K562 (cell line): Measurements from ENCODE around the gene DVL2. TPM values are rescaled to one million over a fixed set of nuclear protein-coding genes. Genes with fewer than 3 reads are reported as not detected.

Experiments used
- ATF1 ChIP-seq, 2 experiments: fragments of 450-650 bp in 1 of 2; IDR thresholded peaks; 2 replicates each; pipeline ENCODE4 v1.6.1; 2016; ENCODE audit warnings: missing compliant biosample characterization in 1 of 2, missing genetic modification characterization in 1 of 2
- CCNT2 ChIP-seq: IDR thresholded peaks from 2 replicates; pipeline ENCODE4 v1.6.1; 2011; ENCODE audit warnings: borderline replicate concordance, low read depth, mild to moderate bottlenecking, moderate library complexity, mixed read lengths, low read length; ENCODE audit not compliant: insufficient read length; ENCODE audit errors: extremely low read depth
- E2F8 ChIP-seq: fragments of 450-650 bp; IDR thresholded peaks from 2 replicates; pipeline ENCODE4 v1.7.1; 2018; ENCODE audit warnings: mild to moderate bottlenecking, low read depth; ENCODE audit not compliant: partially characterized antibody
- KDM1A ChIP-seq, 2 experiments: fragments of 450-650 bp; IDR thresholded peaks; 2 replicates each; pipeline ENCODE4 v1.6.1; 2016; ENCODE audit warnings: mild to moderate bottlenecking in 2 of 2
- KDM2B ChIP-seq: fragments of 250-450 bp; sonication (Bioruptor Pico); IDR thresholded peaks from 2 replicates; pipeline ENCODE4 v1.8.0; 2021; ENCODE audit warnings: mild to moderate bottlenecking, moderate library complexity
- KLF16 ChIP-seq: IDR thresholded peaks from 2 replicates; pipeline ENCODE4 v1.6.1; 2016; ENCODE audit warnings: antibody characterized with exemption
- LCOR ChIP-seq: sonication (generic); formaldehyde crosslinking; IDR thresholded peaks from 2 replicates; pipeline ENCODE4 v1.8.0; 2022; ENCODE audit warnings: mild to moderate bottlenecking, missing genetic modification reagents
- LEF1 ChIP-seq: fragments of 450-650 bp; IDR thresholded peaks from 2 replicates; pipeline ENCODE4 v1.6.1; 2016; ENCODE audit warnings: mild to moderate bottlenecking
- MAZ ChIP-seq, 2 experiments: fragments of 450-650 bp in 1 of 2; sonication (generic) in 1 of 2; formaldehyde crosslinking; IDR thresholded peaks in 1 of 2; conservative IDR thresholded peaks in 1 of 2; 2 replicates each; pipeline versions ENCODE4 v1.4.0 to v1.5.0; 2020; ENCODE audit warnings: mild to moderate bottlenecking in 1 of 2, missing genetic modification reagents in 1 of 2
- MXD1 ChIP-seq: fragments of 250-450 bp; sonication (Bioruptor Pico); IDR thresholded peaks from 2 replicates; pipeline ENCODE4 v1.8.0; 2021; ENCODE audit warnings: borderline replicate concordance, mild to moderate bottlenecking, moderate library complexity; ENCODE audit not compliant: poor library complexity, severe bottlenecking
- POLR2AphosphoS5 ChIP-seq: IDR thresholded peaks from 2 replicates; pipeline ENCODE4 v1.6.1; 2011; ENCODE audit warnings: mild to moderate bottlenecking, low read depth, low read length, moderate library complexity; ENCODE audit not compliant: control insufficient read depth, insufficient read depth
- RB1 ChIP-seq: fragments of 450-650 bp; IDR thresholded peaks from 2 replicates; pipeline ENCODE4 v1.6.1; 2017; ENCODE audit warnings: low read depth, mild to moderate bottlenecking
- RFX5 ChIP-seq: IDR thresholded peaks from 2 replicates; pipeline ENCODE4 v1.6.1; 2011; ENCODE audit warnings: low read depth, mild to moderate bottlenecking, improper control_type of control experiment, low read length
- SUPT5H ChIP-seq: fragments of 450-650 bp; IDR thresholded peaks from 2 replicates; pipeline ENCODE4 v1.6.1; 2016
- TAF1 ChIP-seq: IDR thresholded peaks from 2 replicates; pipeline ENCODE4 v1.6.1; 2011; ENCODE audit warnings: mild to moderate bottlenecking, low read length, moderate library complexity; ENCODE audit not compliant: insufficient read depth, control insufficient read depth, severe bottlenecking; ENCODE audit errors: extremely low read depth
- THRA ChIP-seq: fragments of 450-650 bp; IDR thresholded peaks from 2 replicates; pipeline ENCODE4 v1.6.1; 2017; ENCODE audit warnings: mild to moderate bottlenecking, moderate library complexity
- ZNF212 ChIP-seq: fragments of 450-650 bp; formaldehyde crosslinking; IDR thresholded peaks from 2 replicates; pipeline ENCODE4 v1.4.0; 2020; ENCODE audit warnings: mild to moderate bottlenecking
- ZNF431 ChIP-seq: sonication (generic); formaldehyde crosslinking; IDR thresholded peaks from 2 replicates; pipeline ENCODE4 v1.8.0; 2022; ENCODE audit warnings: mild to moderate bottlenecking, missing genetic modification reagents
- ZNF444 ChIP-seq: fragments of 250-450 bp; sonication (Bioruptor Pico); IDR thresholded peaks from 2 replicates; pipeline ENCODE4 v1.4.0; 2020; ENCODE audit warnings: mild to moderate bottlenecking, moderate library complexity
- polyA plus RNA-seq, 8 experiments: library from polyadenylated mRNA; depleted of rRNA in 4 of 8; stranded (reverse) in 5 of 8; unstranded in 3 of 8; fragments of >200 nt; fragmentation: Nextera tagmentation in 2 of 8; fragmentation: Illumina TruSeq in 1 of 8; extraction: Ambion mirVana in 2 of 8; extraction: Trizol in 1 of 8; gene quantifications; 2 replicates each; pipeline versions ENCODE4 v1.2.1 to v1.2.3, GENCODE V29; 2011 to 2014; ENCODE audit warnings: inconsistent platforms in 1 of 8, missing spikeins in 1 of 8
- total RNA-seq, 7 experiments: library from RNA; depleted of rRNA in 6 of 7; stranded (reverse); fragments of >200 nt in 6 of 7; fragmentation: Illumina TruSeq in 2 of 7; extraction: Trizol in 2 of 7; gene quantifications; 2 replicates each; pipeline versions ENCODE4 v1.2.1 to v1.2.3, GENCODE V29; 2011 to 2021; ENCODE audit warnings: low replicate concordance in 1 of 7

The DVL2 gene
- total and polyA plus RNA-seq, 9 of the 15 experiments (the other 6 are each of a cell fraction or from before 2014, with no cell fraction given): 1.3 to 49.5 (median 24.3) TPM

GRCh38 chr17:7239091-7240027, 5.0 kb upstream of the DVL2 start, which contains the start of gene PHF23 (continued):
- peak; percentile 68 for TF ChIP-seq TAF1
- peak; percentile 93 to 100 for TF ChIP-seq MAZ (CRISPR knock-in tag; conservative IDR thresholded peaks at IDR 0.05 in 1 of 2, IDR thresholded peaks at IDR 0.05 in 1 of 2)
- TF ChIP-seq KDM1A (IDR thresholded peaks at IDR 0.05): peak in 1 of 2 experiments; percentile 65; a peak in 2 of 4 replicates
- TF ChIP-seq CCNT2: peak; percentile 69
- no peak for TF ChIP-seq THRA
- peak; percentile 45; the same call in 1 of the 2 replicates for TF ChIP-seq ZNF444 (CRISPR knock-in tag)
- TF ChIP-seq RFX5: no peak
- peak; percentile 70 for TF ChIP-seq SUPT5H
- TF ChIP-seq E2F8: peak; percentile 55
- 0 out of 2 replicates have a peak, but pooled peaks have one; percentile 13 for TF ChIP-seq KLF16
- 0 out of 2 replicates have a peak, but pooled peaks have one; percentile 46 for TF ChIP-seq POLR2AphosphoS5
- no peak for TF ChIP-seq MXD1 (CRISPR knock-in tag)
- 0 out of 2 replicates have a peak, but pooled peaks have one; percentile 29 for TF ChIP-seq RB1
- no peak for TF ChIP-seq ZNF431 (CRISPR knock-in tag)
- TF ChIP-seq ZNF212: no peak
- no peak for TF ChIP-seq ATF1 (CRISPR knock-in tag; IDR thresholded peaks at IDR 0.05)
- TF ChIP-seq ATF1 (tag; IDR thresholded peaks at IDR 0.05): peak; percentile 42; the same call in 1 of the 2 replicates
- TF ChIP-seq LEF1: peak; percentile 50; the same call in 1 of the 2 replicates
- peak; percentile 17; the same call in 1 of the 2 replicates for TF ChIP-seq LCOR
- TF ChIP-seq KDM2B (CRISPR knock-in tag): no peak
